Frontal cortex (tissue), 4 donors: ENCODE results near the gene PRM3. TPM values are rescaled to one million over a fixed set of nuclear protein-coding genes. Genes with fewer than 3 reads are reported as not detected.

Experiments
- DNase-seq, 2 donors: peaks; one replicate each; pipeline ENCODE4 v3.0.0; 2012; ENCODE audit warnings: low spot score in 2 of 2
- FAIRE-seq: peaks from 2 replicates; lab custom pipeline; 2012; peaks lifted over from hg19 to GRCh38; lab: Jason Lieb, UNC
- total RNA-seq: library from RNA; depleted of rRNA; stranded (reverse); fragments of >200 nt; gene quantifications from one replicate; pipeline ENCODE4 v1.2.3, GENCODE V29; 2014
- donor health status: control.
- donor health status: control.
- donor health status: control.

The PRM3 gene
- total RNA-seq, 1 donor from 2014 or later = not detected

- FAIRE-seq = no peak
- no peak for DNase-seq
Observed at GRCh38 chr16:11263737-11264136, 9.7 kb downstream of the PRM3 start.

GRCh38 chr16:11262915-11263314, 10.5 kb downstream of the PRM3 start:
- FAIRE-seq = no peak
- no peak for DNase-seq

- DNase-seq = no peak
- FAIRE-seq = no peak
Observed at GRCh38 chr16:11260596-11260966, 12.8 kb downstream of the PRM3 start.

GRCh38 chr16:11259655-11260595, 13.5 kb downstream of the PRM3 start:
- no peak for FAIRE-seq

GRCh38 chr16:11258553-11259492, 14.6 kb downstream of the PRM3 start:
- peak; percentile 48 to 55 for DNase-seq
- FAIRE-seq = no peak

More at GRCh38 chr16:11259655-11260595, 13.5 kb downstream of the PRM3 start:
- no peak for DNase-seq

GRCh38 chr16:11257131-11257938, 16.1 kb downstream of the PRM3 start:
- FAIRE-seq (no peak), DNase-seq (peak; percentile 67 to 79)

GRCh38 chr16:11256661-11257130, 16.7 kb downstream of the PRM3 start:
- FAIRE-seq = no peak

GRCh38 chr16:11255737-11256660, 17.4 kb downstream of the PRM3 start, which contains the start of gene SOCS1:
SOCS1 (minus strand) TSS chr16:11256204; CDS start chr16:11255478, 726 bp downstream.
- DNase-seq = peak; percentile 95 to 97
- no peak for FAIRE-seq

More at GRCh38 chr16:11256661-11257130, 16.7 kb downstream of the PRM3 start:
- peak in 1 of 2 donors; percentile 34 for DNase-seq

- DNase-seq = peak in 1 of 2 donors; percentile 47
- no peak for FAIRE-seq
Observed at GRCh38 chr16:11254913-11255736, 18.3 kb downstream of the PRM3 start.

- DNase-seq = no peak
- FAIRE-seq = no peak
Observed at GRCh38 chr16:11253995-11254912, 19.2 kb downstream of the PRM3 start.

- FAIRE-seq (no peak), DNase-seq (no peak)
Observed at GRCh38 chr16:11253009-11253994, 20.1 kb downstream of the PRM3 start.

GRCh38 chr16:11252482-11252931, 20.9 kb downstream of the PRM3 start:
- FAIRE-seq (no peak), DNase-seq (no peak)

- no peak for FAIRE-seq
Observed at GRCh38 chr16:11251525-11252481, 21.6 kb downstream of the PRM3 start.

More at GRCh38 chr16:11251525-11252481, 21.6 kb downstream of the PRM3 start:
- DNase-seq = peak in 1 of 2 donors; percentile 36
